Right hindlimb (tissue), 1 donor: ENCODE measurements around the gene OXCT1.
"Not testable (repeated sequence)": the region's sequence is repeated elsewhere in the genome, so short reads cannot be mapped to it uniquely, and the experiment has no call there.

ENCODE experiments used
- DNase-seq: peaks from one replicate; pipeline ENCODE4 v3.0.0-alpha.2; 2018

The OXCT1 gene

GRCh38 chr5:41772056-41772455, 98.2 kb downstream of the OXCT1 start:
- DNase-seq = no peak

DNA sequence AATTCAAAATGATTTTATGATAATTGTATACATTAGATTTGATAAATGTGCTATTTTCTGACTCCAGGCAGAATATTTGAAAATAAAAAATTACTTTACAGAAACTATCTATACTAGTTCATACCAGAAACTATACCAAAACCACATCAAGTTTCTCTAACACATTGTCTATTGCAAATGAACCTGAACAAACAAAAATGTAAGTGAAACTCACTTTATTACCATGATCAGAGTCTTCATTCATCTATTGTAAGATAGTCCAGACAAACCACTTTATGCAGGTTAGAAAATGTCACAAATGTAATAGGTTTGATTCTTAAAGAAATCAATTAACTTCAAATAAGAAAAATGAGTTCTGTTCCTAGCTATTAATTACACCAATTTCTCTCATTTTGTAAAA, 99.4 kb downstream of the OXCT1 start:
- no peak for DNase-seq

- no peak for DNase-seq
Measured at GRCh38 chr5:41768692-41769091, 101.5 kb downstream of the OXCT1 start.

GRCh38 chr5:41764650-41765049, 105.6 kb downstream of the OXCT1 start:
- DNase-seq = no peak

DNA sequence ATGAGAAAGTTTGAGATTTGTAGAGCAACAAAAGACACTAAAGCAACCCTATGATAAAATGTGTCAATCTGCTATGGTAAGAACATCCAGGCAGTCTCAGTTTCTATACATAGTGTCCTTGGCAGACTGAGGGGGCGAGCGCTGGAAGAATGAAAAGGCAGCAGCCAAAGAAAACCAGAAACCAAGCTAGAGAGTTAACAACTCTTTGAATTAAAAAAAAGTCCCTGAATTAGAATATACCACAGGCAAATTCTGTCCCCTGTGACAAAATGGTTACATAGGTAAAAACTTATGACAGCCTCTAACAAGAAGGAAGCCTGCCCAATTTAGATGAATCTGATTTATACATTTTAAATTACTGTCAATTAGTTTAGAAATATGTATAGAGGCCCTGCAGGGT, 106.7 kb downstream of the OXCT1 start:
- DNase-seq = peak; percentile 22

- DNase-seq = no peak
Measured at GRCh38 chr5:41763081-41763480, 107.1 kb downstream of the OXCT1 start.

DNA sequence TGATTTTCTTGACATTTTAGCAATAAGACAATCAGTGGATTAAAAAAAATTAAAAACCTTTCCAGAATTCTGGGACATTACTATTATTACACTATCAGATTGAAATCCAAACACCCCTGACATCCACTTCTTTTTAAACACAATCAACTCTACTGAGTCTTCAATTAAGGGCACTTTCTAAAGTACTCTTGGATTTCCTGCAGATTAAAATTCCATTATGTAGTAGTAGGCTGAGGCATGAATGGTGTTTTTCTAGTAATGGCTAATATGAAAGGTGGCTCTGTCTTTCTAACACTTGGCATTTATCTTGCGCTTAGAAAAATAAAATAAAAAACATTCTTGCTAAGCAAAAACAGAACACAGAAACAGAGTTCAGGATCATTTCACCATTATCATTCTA, 107.8 kb downstream of the OXCT1 start:
- DNase-seq = no peak

GRCh38 chr5:41761663-41762062, 108.6 kb downstream of the OXCT1 start:
- no peak for DNase-seq

DNA sequence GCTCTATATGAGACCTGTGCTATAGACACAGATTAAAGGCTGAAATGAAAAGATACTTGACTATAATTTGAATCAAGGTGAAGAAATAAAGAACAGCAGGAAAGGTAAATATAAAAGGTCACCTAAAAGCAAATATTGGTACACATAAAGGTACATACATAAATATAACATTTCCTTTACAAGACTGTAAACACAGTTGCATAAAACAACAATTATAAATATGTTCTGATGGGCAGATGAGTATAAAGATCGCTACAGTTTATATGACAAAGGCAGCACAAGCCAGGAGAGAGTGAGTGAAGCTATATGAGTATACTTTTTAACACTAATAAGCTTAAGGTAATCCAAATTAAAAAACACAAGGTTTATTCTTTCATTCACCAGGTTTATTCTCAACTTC, 114.5 kb downstream of the OXCT1 start:
- DNase-seq = no peak

- DNase-seq = no peak
Measured at GRCh38 chr5:41754857-41755256, 115.4 kb downstream of the OXCT1 start.

DNA sequence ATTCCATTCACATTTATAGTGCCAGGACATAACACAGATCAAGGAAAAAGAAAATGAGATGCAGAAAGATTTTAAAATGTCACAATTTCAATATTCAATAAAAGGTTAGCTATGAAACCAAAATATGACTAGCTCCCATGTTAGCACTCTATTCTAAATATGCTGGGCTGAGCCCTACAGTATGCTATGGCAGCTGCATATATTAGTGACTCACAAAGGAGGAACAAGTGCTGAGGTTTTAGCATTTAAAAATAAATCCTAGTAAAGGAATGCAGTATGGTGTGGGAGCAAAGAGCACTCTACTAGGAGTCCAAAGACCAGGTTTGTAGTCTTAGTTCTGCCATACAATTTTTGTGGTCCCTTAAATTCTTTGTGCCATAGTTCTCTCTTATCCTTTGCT, 118.4 kb downstream of the OXCT1 start:
- DNase-seq = no peak

- no peak for DNase-seq
Measured at GRCh38 chr5:41748631-41749030, 121.6 kb downstream of the OXCT1 start.

- DNase-seq = no peak
Measured at GRCh38 chr5:41747708-41748107, 122.5 kb downstream of the OXCT1 start.

DNA sequence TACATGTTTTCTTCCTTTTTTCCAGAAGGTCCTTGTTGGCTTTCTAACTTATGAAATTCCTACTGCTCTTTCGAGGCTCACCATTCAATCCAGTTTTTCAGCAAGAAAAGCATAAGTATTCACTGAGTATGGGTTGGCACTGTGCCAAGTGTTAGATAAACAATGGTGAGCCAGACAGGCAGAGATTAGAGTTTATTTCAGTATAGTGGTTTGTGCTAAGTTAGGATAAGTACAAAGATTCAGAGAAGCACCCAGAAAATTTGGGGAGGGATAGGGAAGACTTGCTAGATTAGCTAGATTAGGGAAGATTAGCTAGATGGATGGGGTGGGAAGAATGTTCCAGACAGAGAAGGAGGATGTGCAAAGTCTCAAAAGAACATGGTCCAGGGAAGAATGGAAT, 122.9 kb downstream of the OXCT1 start:
- DNase-seq = no peak

- DNase-seq = not testable (repeated sequence)
Measured at GRCh38 chr5:41742608-41743007, 127.6 kb downstream of the OXCT1 start.

DNA sequence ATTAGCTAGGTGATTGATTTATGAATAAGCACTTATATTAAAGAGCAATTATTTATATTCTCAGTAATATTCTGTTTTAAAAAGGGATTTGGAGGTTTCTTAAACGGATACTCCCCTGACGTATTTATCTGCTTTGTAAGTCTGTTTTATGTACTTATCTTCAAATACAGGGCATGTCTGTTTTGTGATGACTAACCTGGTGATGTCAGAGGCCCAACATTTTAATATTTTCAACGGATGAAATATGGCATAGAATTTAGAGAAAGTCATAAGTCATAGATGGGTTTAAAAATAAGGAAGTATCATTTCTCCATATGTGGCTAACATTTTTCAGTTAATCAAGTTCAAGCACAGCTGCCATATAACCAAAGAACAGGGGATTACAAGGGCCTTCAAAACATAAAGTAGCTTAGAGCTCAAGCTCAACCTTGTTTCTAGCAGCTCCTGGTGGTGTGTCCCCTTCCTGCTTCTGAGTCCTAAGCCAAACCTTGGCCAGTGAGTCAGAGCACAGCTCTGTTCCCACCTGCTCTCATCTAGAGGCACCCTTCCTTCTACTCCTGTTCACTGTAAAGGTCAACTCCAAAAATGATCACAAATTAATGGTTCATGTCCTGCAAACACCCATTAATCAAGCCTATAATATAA, 131.4 kb downstream of the OXCT1 start:
- DNase-seq = no peak

- no peak for DNase-seq
Measured at GRCh38 chr5:41736641-41737040, 133.6 kb downstream of the OXCT1 start.

- DNase-seq = no peak
Measured at GRCh38 chr5:41735213-41735612, 135.0 kb downstream of the OXCT1 start.

- DNase-seq = not testable (repeated sequence)
Measured at GRCh38 chr5:41729381-41729780, 140.8 kb downstream of the OXCT1 start.

DNA sequence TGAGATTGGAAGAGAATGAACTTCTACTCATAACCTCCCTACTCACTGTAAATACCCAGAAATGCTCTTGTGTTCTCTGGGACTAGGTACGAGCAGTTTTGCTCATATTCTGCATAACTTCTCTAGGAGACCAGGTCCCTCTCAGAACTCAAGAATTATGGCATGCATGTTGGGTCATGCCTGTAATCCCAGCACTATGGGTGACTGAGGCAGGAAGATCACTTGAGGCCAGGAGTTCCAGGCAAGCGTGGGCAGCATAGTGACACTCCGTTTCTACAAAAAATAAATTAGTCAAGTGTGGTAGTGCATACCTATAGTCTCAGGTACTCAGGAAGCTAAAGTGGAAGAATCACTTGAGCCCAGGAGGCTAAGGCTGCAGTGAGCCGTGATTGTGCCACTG, 141.9 kb downstream of the OXCT1 start:
- no peak for DNase-seq

DNA sequence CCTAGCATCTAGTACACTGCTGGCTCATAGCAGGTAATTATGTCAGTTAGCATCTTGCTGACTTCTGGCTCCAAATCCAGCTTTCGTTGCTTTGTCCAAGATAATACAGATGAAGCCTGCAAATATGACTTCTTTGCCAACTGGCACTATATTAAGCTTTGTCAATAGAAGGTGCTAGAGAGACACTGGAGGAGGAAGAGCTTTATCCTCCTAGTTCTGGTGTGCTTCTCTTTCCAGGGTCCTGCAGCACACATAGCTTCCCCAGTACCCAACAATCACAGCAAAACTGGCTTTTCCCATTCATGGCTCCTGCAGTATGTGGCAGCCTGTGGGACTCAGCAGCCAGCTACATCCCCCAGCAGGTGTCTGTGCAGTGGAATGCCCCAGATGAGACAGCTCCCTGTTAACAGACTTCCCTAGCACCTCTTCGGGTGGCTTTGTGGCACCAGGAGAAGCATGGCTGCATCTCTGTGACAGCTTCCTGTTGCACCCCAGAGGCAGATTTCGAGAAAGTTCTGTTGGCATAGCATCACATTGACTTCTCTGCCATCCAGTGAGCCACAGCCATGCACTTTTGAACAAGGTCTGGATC, 147.8 kb downstream of the OXCT1 start:
- DNase-seq = no peak

- no peak for DNase-seq
Measured at GRCh38 chr5:41721516-41721915, 148.7 kb downstream of the OXCT1 start.

GRCh38 chr5:41716382-41716781, 153.8 kb downstream of the OXCT1 start:
- DNase-seq = no peak

- not testable (repeated sequence) for DNase-seq
Measured at GRCh38 chr5:41714446-41714845, 155.8 kb downstream of the OXCT1 start.

- no peak for DNase-seq
Measured at GRCh38 chr5:41708604-41708940, 161.7 kb downstream of the OXCT1 start.
